ENCODE results near the gene MMP15.

Gene MMP15

GRCh38 chr16:58053682-58054005 lies 28.1 kb downstream of the MMP15 start:
- H3K4me3 ChIP-seq (ENCODE audit: low read length): no peak overlapping the region
- DNase-seq (ENCODE audit: low read depth): no peak
- TF ChIP-seq, protein P1, sequence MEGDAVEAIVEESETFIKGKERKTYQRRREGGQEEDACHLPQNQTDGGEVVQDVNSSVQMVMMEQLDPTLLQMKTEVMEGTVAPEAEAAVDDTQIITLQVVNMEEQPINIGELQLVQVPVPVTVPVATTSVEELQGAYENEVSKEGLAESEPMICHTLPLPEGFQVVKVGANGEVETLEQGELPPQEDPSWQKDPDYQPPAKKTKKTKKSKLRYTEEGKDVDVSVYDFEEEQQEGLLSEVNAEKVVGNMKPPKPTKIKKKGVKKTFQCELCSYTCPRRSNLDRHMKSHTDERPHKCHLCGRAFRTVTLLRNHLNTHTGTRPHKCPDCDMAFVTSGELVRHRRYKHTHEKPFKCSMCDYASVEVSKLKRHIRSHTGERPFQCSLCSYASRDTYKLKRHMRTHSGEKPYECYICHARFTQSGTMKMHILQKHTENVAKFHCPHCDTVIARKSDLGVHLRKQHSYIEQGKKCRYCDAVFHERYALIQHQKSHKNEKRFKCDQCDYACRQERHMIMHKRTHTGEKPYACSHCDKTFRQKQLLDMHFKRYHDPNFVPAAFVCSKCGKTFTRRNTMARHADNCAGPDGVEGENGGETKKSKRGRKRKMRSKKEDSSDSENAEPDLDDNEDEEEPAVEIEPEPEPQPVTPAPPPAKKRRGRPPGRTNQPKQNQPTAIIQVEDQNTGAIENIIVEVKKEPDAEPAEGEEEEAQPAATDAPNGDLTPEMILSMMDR (conservative IDR thresholded peaks at IDR 0.05; ENCODE audit: low read depth, low read length): no peak

DNA sequence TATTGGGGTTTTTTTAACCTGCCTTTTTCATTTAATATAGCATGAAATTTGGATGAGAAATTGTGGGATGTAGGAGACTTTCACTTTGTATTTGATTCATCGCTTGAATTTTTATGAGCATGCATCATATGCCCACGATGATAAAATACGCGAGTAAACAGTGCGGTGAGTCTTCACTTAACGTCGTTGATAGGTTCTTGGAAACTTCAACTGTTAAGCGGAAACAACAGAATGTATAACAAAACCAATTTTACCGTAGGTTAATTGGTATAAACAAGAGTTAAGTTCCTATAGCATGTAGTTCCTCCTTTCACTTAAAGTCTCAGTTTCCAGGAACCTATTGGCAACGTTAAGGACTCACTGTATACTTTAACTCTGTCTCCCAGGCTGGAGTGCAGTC lies 28.7 kb downstream of the MMP15 start:
- H3K4me3 ChIP-seq (ENCODE audit: low read length): no peak overlapping the region
- TF ChIP-seq, protein P1 (conservative IDR thresholded peaks at IDR 0.05; ENCODE audit: low read depth, low read length): no peak
- DNase-seq (ENCODE audit: low read depth): no peak

DNA sequence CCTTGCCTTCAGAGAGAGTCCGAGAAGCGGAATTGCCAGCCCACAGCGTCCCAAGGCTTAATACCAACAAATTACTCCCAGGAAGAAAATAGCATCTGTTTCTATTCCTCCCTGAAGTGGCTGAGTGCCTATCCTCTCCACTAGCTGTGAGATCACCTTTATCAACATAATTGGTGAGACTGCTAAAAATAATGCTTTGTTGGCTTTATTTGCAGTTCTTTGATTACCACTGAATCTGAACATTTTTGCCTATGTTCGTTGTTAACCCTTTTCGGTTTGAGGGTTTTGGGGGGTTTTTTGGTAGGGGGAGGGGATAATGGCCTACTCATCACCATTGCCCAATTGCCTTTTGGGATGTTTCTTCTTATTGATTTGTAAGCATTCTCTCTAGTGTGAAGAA lies 31.0 kb downstream of the MMP15 start:
- TF ChIP-seq, protein P1 (conservative IDR thresholded peaks at IDR 0.05; ENCODE audit: low read depth, low read length): no peak
- H3K4me3 ChIP-seq (ENCODE audit: low read length): no peak overlapping the region
- DNase-seq (ENCODE audit: low read depth): no peak

- TF ChIP-seq, protein P1 (conservative IDR thresholded peaks at IDR 0.05; ENCODE audit: low read depth, low read length): no peak
- no peak for DNase-seq (ENCODE audit: low read depth)
- no peak overlapping the region for H3K4me3 ChIP-seq (ENCODE audit: low read length)
These were observed 31.6 kb downstream of the MMP15 start for GRCh38 chr16:58057121-58057520.

- TF ChIP-seq, protein P1 (conservative IDR thresholded peaks at IDR 0.05; ENCODE audit: low read depth, low read length): no peak
These were observed 32.2 kb downstream of the MMP15 start for GRCh38 chr16:58057784-58058183.

GRCh38 chr16:58062821-58063220 lies 37.3 kb downstream of the MMP15 start:
- H3K4me3 ChIP-seq (ENCODE audit: low read length): no peak overlapping the region
- TF ChIP-seq, protein P1 (conservative IDR thresholded peaks at IDR 0.05; ENCODE audit: low read depth, low read length): no peak
- no peak for DNase-seq (ENCODE audit: low read depth)

More at GRCh38 chr16:58057784-58058183, 32.2 kb downstream of the MMP15 start:
- no peak for DNase-seq (ENCODE audit: low read depth)
- no peak overlapping the region for H3K4me3 ChIP-seq (ENCODE audit: low read length)

DNA sequence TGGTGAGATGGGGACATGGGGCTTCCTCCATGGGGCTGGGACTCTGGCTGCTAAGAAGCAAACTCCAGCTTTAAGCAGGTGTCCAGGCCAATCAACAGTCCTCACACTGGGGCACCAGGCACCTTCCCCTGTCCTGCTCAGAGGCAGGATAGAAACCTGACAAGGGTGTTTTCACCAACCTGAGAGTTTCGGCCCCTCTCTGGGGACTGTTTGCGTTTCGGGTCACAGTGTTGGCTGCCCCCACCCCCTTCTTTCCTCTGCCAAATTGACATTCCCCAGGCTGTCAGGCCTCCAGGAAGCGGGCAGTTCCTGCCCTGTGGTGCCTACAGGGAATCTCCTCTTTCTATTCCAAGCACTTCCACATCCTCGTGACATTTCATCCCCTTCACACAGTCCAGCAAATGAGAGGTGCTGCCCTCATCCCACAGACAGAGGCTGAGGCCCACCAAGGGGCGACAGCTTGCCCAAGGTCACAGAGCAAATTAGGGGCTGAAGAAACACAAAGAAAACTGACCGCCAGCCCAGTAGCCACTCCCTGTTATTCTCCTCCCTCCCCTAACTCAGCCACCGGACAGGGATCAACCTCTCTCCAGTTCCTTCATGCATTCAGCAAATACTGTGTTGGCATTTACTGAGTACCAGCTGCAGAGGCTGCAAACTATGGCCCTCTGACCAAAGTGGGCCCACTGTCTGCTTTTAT lies 38.0 kb downstream of the MMP15 start:
- TF ChIP-seq, protein P1 (conservative IDR thresholded peaks at IDR 0.05; ENCODE audit: low read depth, low read length): no peak
- DNase-seq (ENCODE audit: low read depth): no peak
- no peak overlapping the region for H3K4me3 ChIP-seq (ENCODE audit: low read length)

Data from retinal pigment epithelial cell (primary cell).